Measurements from ENCODE around the gene FN1.

Gene FN1

GRCh38 chr2:215397632-215398341, 38.1 kb downstream of the FN1 start:
- H3K9me3 ChIP-seq (ENCODE audit: control insufficient read depth, insufficient read depth, low read depth, low read length), result no peaks in the 10 kb centered on the region
- H3K4me1 ChIP-seq (ENCODE audit: control insufficient read depth, insufficient read depth, low read length), result 0 out of 2 replicates have a peak, but pooled peaks cover 2% of the 10 kb centered on the region
- no peak overlapping the region for H3K27ac ChIP-seq (ENCODE audit: extremely low read depth, low read depth, low read length)
- H3K4me3 ChIP-seq (ENCODE audit: low read depth, low read length), result no peak overlapping the region
- CTCF ChIA-PET, result interaction anchor here (0.5 to 1.1 kb wide), 3 partner anchors 296 to 623 kb away, joined by 3 to 5 read pairs (median 3); no protein-coding TSS in a partner anchor
- TF ChIP-seq ZNF654 (tag by site-specific recombination; IDR thresholded peaks at IDR 0.05; ENCODE audit: low read depth), result no peak
- no peak for TF ChIP-seq ZNF518A (tag by site-specific recombination; conservative IDR thresholded peaks at IDR 0.05; ENCODE audit: low read depth)
- TF ChIP-seq PRDM10 (tag by site-specific recombination; IDR thresholded peaks at IDR 0.05), result no peak
- TF ChIP-seq, protein P1, sequence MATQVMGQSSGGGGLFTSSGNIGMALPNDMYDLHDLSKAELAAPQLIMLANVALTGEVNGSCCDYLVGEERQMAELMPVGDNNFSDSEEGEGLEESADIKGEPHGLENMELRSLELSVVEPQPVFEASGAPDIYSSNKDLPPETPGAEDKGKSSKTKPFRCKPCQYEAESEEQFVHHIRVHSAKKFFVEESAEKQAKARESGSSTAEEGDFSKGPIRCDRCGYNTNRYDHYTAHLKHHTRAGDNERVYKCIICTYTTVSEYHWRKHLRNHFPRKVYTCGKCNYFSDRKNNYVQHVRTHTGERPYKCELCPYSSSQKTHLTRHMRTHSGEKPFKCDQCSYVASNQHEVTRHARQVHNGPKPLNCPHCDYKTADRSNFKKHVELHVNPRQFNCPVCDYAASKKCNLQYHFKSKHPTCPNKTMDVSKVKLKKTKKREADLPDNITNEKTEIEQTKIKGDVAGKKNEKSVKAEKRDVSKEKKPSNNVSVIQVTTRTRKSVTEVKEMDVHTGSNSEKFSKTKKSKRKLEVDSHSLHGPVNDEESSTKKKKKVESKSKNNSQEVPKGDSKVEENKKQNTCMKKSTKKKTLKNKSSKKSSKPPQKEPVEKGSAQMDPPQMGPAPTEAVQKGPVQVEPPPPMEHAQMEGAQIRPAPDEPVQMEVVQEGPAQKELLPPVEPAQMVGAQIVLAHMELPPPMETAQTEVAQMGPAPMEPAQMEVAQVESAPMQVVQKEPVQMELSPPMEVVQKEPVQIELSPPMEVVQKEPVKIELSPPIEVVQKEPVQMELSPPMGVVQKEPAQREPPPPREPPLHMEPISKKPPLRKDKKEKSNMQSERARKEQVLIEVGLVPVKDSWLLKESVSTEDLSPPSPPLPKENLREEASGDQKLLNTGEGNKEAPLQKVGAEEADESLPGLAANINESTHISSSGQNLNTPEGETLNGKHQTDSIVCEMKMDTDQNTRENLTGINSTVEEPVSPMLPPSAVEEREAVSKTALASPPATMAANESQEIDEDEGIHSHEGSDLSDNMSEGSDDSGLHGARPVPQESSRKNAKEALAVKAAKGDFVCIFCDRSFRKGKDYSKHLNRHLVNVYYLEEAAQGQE (tag by site-specific recombination; IDR thresholded peaks at IDR 0.05), result no peak
- no peak for TF ChIP-seq ZSCAN30 (tag by site-specific recombination; IDR thresholded peaks at IDR 0.05)
- no peak for TF ChIP-seq SP2 (tag by site-specific recombination; IDR thresholded peaks at IDR 0.05)
- no peak for TF ChIP-seq ZNF292 (tag by site-specific recombination; IDR thresholded peaks at IDR 0.05; ENCODE audit: borderline replicate concordance, low read depth)
- no peak for TF ChIP-seq ZNF112 (tag by site-specific recombination; IDR thresholded peaks at IDR 0.05)
- TF ChIP-seq ZNF488 (tag by site-specific recombination; IDR thresholded peaks at IDR 0.05), result no peak
- TF ChIP-seq ZNF239 (tag by site-specific recombination; IDR thresholded peaks at IDR 0.05), result no peak
- TF ChIP-seq SALL2 (tag by site-specific recombination; IDR thresholded peaks at IDR 0.05; ENCODE audit: borderline replicate concordance), result no peak
- TF ChIP-seq MZF1 (tag by site-specific recombination; IDR thresholded peaks at IDR 0.05; ENCODE audit: borderline replicate concordance), result no peak
- H3K36me3 ChIP-seq (ENCODE audit: control insufficient read depth in 2 of 2, insufficient read depth in 1 of 2, low read length in 2 of 2), result peaks cover 33 to 59% of the 10 kb centered on the region in 2 experiments
- POLR2A ChIA-PET, result interaction anchor here (1.0 kb wide), 1 partner anchor 11 kb away, joined by 3 read pairs; no protein-coding TSS in a partner anchor
